Hepatocyte (in vitro differentiated cells): ENCODE data around the gene ZNF225. TPM values are rescaled to one million over a fixed set of nuclear protein-coding genes. Genes with fewer than 3 reads are reported as not detected.
"Not testable (repeated sequence)": the region's sequence is repeated elsewhere in the genome, so short reads cannot be mapped to it uniquely, and the experiment has no call there.

ENCODE experiments used
- DNase-seq: peaks from one replicate; pipeline ENCODE4 v3.0.0-alpha.2; 2016; ENCODE audit warnings: low spot score
- H2AFZ ChIP-seq: fragments of 200-600 bp; sonication (generic); 2 replicates; pipeline ENCODE4 v1.6.0; 2016; ENCODE audit warnings: antibody characterized with exemption, mild to moderate bottlenecking
- H3K27ac ChIP-seq: fragments of 200-600 bp; sonication (generic); 2 replicates; pipeline ENCODE4 v1.5.1; 2016; ENCODE audit warnings: mild to moderate bottlenecking
- H3K27me3 ChIP-seq: fragments of 200-600 bp; sonication (generic); 2 replicates; pipeline ENCODE4 v1.6.1; 2016
- H3K36me3 ChIP-seq: fragments of 200-600 bp; sonication (generic); replicated peaks from 2 replicates; pipeline ENCODE4 v1.5.1; 2016; ENCODE audit warnings: low read depth; ENCODE audit not compliant: insufficient read depth
- H3K4me1 ChIP-seq: fragments of 200-600 bp; sonication (generic); 2 replicates; pipeline ENCODE4 v1.5.1; 2016; ENCODE audit warnings: mild to moderate bottlenecking, moderate library complexity; ENCODE audit not compliant: insufficient read depth
- H3K4me2 ChIP-seq: fragments of 200-600 bp; sonication (generic); 2 replicates; pipeline ENCODE4 v1.6.0; 2016
- H3K4me3 ChIP-seq: fragments of 200-600 bp; sonication (generic); 2 replicates; pipeline ENCODE4 v1.5.1; 2016; ENCODE audit warnings: mild to moderate bottlenecking
- H3K79me2 ChIP-seq: fragments of 200-600 bp; sonication (generic); 2 replicates; pipeline ENCODE4 v1.6.0; 2017; ENCODE audit warnings: mild to moderate bottlenecking
- H3K9me2 ChIP-seq: fragments of 200-600 bp; sonication (generic); replicated peaks from 2 replicates; pipeline ENCODE4 v1.6.0; 2017; ENCODE audit warnings: mild to moderate bottlenecking; ENCODE audit not compliant: insufficient read depth
- H3K9me3 ChIP-seq: fragments of 200-600 bp; sonication (generic); 2 replicates; pipeline ENCODE4 v1.5.1; 2016; ENCODE audit warnings: low read depth, mild to moderate bottlenecking
- H4K20me1 ChIP-seq: fragments of 200-600 bp; sonication (generic); 2 replicates; pipeline ENCODE4 v1.6.0; 2016; ENCODE audit warnings: mild to moderate bottlenecking; ENCODE audit not compliant: insufficient read depth, poor library complexity, severe bottlenecking
- CTCF ChIP-seq: fragments of 200-600 bp; sonication (generic); IDR thresholded peaks from 2 replicates; pipeline ENCODE4 v1.5.1; 2016; ENCODE audit warnings: antibody characterized with exemption, mild to moderate bottlenecking; ENCODE audit not compliant: poor library complexity
- EZH2 ChIP-seq: fragments of 200-600 bp; sonication (generic); IDR thresholded peaks from 2 replicates; pipeline ENCODE4 v1.6.1; 2016; ENCODE audit warnings: antibody characterized with exemption, mild to moderate bottlenecking, borderline replicate concordance
- EZH2phosphoT487 ChIP-seq: fragments of 200-600 bp; sonication (generic); IDR thresholded peaks from one replicate; pipeline ENCODE4 v1.6.1; 2018; ENCODE audit warnings: antibody characterized with exemption, mild to moderate bottlenecking, low read depth, moderate library complexity; ENCODE audit not compliant: unreplicated experiment, severe bottlenecking
- WGBS: methylation state at CpG from one replicate; pipeline ENCODE4 v1.1.6; 2016; ENCODE audit warnings: low lambda C conversion rate; ENCODE audit errors: missing lambda C conversion rate; 5-methylcytosine and 5-hydroxymethylcytosine counted together
- polyA plus RNA-seq: library from polyadenylated mRNA; unstranded; fragments of >200 nt; fragmentation: Nextera tagmentation; extraction: Ambion mirVana; gene quantifications from 2 replicates; pipeline ENCODE4 v1.2.1, GENCODE V29; 2016
- total RNA-seq: library from RNA; depleted of rRNA; stranded (reverse); fragments of >200 nt; gene quantifications from 2 replicates; pipeline ENCODE4 v1.2.3, GENCODE V29; 2014

Gene ZNF225
- total and polyA plus RNA-seq, 2 experiments from 2014 or later: 2.9 to 4.1 TPM

GRCh38 chr19:44113784-44114390 lies 688 bp downstream of the ZNF225 start:
- H3K9me3 ChIP-seq: peaks cover 3% of the 10 kb centered on the region
- peak overlapping the region; percentile 67 for H2AFZ ChIP-seq
- 7% methylated on average over 18 of the region's 18 CpGs for WGBS
- no peak for TF ChIP-seq EZH2phosphoT487
- TF ChIP-seq CTCF: no peak
- no peak for TF ChIP-seq EZH2
- no peaks in the 10 kb centered on the region for H3K36me3 ChIP-seq
- H4K20me1 ChIP-seq: no peaks in the 10 kb centered on the region
- H3K27ac ChIP-seq: peak overlapping the region; percentile 68
- H3K4me2 ChIP-seq: peak overlapping the region; percentile 87
- H3K79me2 ChIP-seq: peaks cover 18% of the 10 kb centered on the region
- no peak for DNase-seq
- H3K4me3 ChIP-seq: peak overlapping the region; percentile 53
- peaks cover 5% of the 10 kb centered on the region for H3K4me1 ChIP-seq
- H3K9me2 ChIP-seq: no peaks in the 10 kb centered on the region
- no peaks in the 10 kb centered on the region for H3K27me3 ChIP-seq

GRCh38 chr19:44121162-44121561 lies 8.0 kb downstream of the ZNF225 start:
- not testable (repeated sequence) for H3K79me2 ChIP-seq, H2AFZ ChIP-seq, H3K36me3 ChIP-seq, H3K27me3 ChIP-seq, H3K9me3 ChIP-seq, H3K4me2 ChIP-seq, H3K27ac ChIP-seq, H3K9me2 ChIP-seq, H3K4me1 ChIP-seq, H4K20me1 ChIP-seq, DNase-seq, H3K4me3 ChIP-seq
- 95% methylated on average over 4 of the region's 4 CpGs for WGBS

- 98% methylated on average over 5 of the region's 5 CpGs for WGBS
- no peaks in the 10 kb centered on the region for H3K9me2 ChIP-seq
- H3K9me3 ChIP-seq: peaks cover 8% of the 10 kb centered on the region
- H3K79me2 ChIP-seq: no peaks in the 10 kb centered on the region
- DNase-seq: no peak
- H3K4me3 ChIP-seq: no peak overlapping the region
- no peaks in the 10 kb centered on the region for H4K20me1 ChIP-seq
- H2AFZ ChIP-seq: no peak overlapping the region
- H3K27me3 ChIP-seq: no peaks in the 10 kb centered on the region
- no peaks in the 10 kb centered on the region for H3K4me1 ChIP-seq
- no peak for TF ChIP-seq EZH2
- TF ChIP-seq CTCF: no peak
- TF ChIP-seq EZH2phosphoT487: no peak
- H3K36me3 ChIP-seq: peaks cover 7% of the 10 kb centered on the region
- no peak overlapping the region for H3K4me2 ChIP-seq
- no peak overlapping the region for H3K27ac ChIP-seq
These were observed 18.8 kb downstream of the ZNF225 start for GRCh38 chr19:44131955-44132354.

- WGBS: under 1% methylated on average over 52 of the region's 52 CpGs
- Histone ChIP-seq H3K79me2 (peaks cover 17% of the 10 kb centered on the region), H3K27ac (peak within 1 kb of the TSS; percentile 71)
These were observed 28.2 kb downstream of the ZNF225 start, which contains the start of gene ZNF234 for GRCh38 chr19:44141191-44142058. Gene ZNF234, plus strand, starts transcription at chr19:44141554. Its CDS starts 3,079 bp downstream, at chr19:44144633.

More at GRCh38 chr19:44141191-44142058, 28.2 kb downstream of the ZNF225 start, which contains the start of gene ZNF234:
- H4K20me1 ChIP-seq: no peaks in the 10 kb centered on the region
- TF ChIP-seq EZH2phosphoT487 (no peak), EZH2 (no peak), CTCF (no peak)
- H3K4me2 ChIP-seq: peak within 1 kb of the TSS; percentile 92
- no peaks in the 10 kb centered on the region for H3K36me3 ChIP-seq
- H3K27me3 ChIP-seq: no peaks in the 10 kb centered on the region
- peak within 1 kb of the TSS; percentile 98 for H2AFZ ChIP-seq
- peak; percentile 87 for DNase-seq
- no peaks in the 10 kb centered on the region for H3K9me2 ChIP-seq
- peaks cover 2% of the 10 kb centered on the region for H3K4me1 ChIP-seq
- H3K9me3 ChIP-seq: no peaks in the 10 kb centered on the region
- H3K4me3 ChIP-seq: peak within 1 kb of the TSS; percentile 86
